CD4-positive, alpha-beta T cell treated with Interleukin-17A for 1 hour (primary cell): ENCODE results near the gene ANKRD60.
A peak's percentile ranks its signal among the peaks of the same experiment; 100 is the strongest.

Experiments used
- DNase-seq: peaks from one replicate; pipeline ENCODE4 v3.0.0-alpha.2; 2020

ANKRD60 gene, protein sequence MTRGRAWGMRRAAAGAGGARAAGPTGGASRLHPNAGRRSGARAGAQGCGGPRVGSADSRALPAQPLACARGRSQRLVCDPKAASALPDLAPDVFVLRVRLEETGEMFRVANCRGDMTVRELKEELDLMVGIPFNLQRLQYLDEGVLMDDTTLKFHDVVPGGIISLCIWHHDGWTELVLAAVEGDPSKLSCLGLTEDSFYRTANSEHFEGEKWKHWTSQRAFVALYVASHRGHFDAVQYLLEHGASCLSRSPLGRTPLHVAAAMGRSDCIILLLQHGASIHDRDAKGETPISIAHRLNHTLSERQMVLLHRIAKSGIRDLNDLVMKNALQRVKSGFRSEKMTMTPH

GRCh38 chr20:58228484-58229197, at the start of gene ANKRD60:
Gene ANKRD60 (minus strand): TSS chr20:58228653. CDS start chr20:58228653, 0 bp downstream.
- peak; percentile 28 for DNase-seq

GRCh38 chr20:58277578-58278472, 49.4 kb upstream of the ANKRD60 start:
- no peak for DNase-seq

DNA sequence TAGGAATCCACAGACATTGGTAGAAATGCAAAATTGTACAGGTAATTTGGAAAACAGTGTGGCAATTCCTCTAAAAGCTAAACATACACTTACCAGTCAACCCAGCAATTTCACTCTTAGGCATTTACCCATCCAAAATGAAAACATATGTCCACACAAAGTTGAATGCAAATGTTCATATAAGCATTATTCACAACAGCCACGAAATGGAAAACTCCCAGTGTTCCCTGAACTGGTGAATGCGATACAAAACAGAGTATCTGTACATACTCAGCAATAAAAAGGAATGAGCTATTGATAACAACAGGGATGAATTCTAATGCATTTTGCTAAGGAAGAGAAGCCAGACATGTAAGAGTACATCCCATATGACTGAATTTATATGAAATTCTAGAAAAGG, 48.7 kb upstream of the ANKRD60 start:
- DNase-seq: no peak

- no peak for DNase-seq
These were observed 45.9 kb upstream of the ANKRD60 start for GRCh38 chr20:58274384-58274783.

DNA sequence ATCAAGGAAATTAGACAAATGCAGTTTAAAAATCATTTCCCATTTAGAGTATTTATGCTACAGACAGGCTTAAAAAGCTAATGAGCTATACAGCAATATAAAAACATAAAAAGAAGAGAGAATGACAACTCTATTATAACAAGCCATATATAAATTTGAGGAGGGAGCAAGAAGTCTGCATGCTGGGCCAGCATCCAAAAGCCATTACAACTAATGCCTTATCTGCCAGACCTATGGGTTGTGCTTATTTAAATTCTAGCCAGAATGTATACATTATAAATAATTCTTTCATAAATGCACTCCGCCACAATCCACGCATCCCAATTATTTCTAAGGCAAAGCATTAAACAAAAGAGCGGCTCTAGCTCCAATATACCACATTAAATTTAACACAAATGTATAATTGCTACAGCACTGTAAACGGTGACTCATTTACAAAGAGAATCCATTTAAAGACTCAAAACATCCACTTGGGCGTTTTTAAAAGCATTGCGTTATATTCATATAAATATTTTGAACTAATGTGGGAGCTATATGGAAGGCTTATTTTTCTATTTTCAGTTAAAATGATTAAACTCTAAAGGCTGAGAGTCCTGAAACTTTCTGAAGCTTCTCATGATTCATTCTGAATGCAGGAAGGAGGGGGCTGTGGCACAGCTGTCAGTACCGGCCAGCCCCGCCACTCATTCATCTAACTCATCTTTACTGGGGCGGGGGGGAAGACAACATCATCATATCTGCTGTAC, 43.3 kb upstream of the ANKRD60 start:
- no peak for DNase-seq

- no peak for DNase-seq
These were observed 40.6 kb upstream of the ANKRD60 start for GRCh38 chr20:58268936-58269619.

GRCh38 chr20:58268421-58268821, 40.0 kb upstream of the ANKRD60 start:
- no peak for DNase-seq

DNA sequence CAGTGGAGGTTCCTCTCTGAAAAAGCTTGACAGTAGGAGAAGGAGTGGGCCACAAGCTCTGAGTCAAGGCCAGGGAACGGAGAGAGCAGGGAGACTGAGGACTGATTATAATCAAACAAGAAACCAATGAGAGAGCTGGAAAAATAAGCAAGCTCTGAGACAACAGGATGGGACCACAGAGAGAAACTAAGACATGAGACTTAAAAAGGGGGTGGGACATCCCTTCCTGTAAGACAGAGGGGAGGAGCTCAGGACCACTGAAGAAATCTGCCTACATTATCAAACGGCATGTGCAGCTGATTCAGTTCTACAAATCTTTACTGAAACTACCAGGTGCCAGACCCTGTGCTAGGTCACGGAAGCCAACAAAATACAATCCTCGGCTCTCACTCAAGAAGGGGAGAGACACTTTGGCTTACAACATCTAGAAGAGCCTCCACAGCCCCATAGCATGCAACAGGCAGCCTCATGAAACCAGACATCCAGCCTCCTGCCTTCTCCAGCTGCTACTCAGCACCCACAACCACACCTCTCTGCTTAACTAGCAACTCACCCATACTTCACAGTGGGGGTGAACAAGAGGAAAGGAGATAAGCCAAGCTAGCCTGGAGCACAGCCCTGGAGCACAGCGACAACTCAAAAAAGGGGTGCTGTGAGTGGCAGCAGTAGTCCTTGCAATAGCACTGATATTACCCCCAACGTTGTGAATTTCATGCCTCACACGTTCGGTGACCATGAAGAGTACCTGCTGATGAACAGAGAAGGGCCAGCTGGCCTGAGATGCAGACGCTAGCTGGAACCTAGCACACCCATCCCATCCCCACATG, 39.1 kb upstream of the ANKRD60 start:
- no peak for DNase-seq

- no peak for DNase-seq
These were observed 35.8 kb upstream of the ANKRD60 start for GRCh38 chr20:58264271-58264670.

GRCh38 chr20:58261660-58262059, 33.2 kb upstream of the ANKRD60 start:
- no peak for DNase-seq

DNA sequence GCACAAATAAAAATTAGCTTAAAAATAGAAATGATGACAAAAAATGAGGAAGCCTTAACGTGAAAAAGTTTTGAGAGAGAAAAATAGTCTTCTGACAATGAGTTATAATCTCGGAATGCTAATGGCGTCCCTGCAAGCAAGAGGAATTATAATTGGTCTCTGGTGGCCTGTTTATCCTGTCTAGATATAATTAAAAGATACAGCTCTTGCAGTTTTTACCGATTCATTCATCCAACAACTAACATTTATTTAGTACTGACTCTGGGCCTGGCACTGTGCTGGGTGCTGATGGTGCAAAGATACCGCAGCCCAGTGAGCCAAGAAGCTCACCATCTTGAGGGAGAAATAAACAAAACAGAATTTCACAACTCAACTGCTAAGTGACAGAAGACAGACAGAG, 31.6 kb upstream of the ANKRD60 start:
- no peak for DNase-seq

DNA sequence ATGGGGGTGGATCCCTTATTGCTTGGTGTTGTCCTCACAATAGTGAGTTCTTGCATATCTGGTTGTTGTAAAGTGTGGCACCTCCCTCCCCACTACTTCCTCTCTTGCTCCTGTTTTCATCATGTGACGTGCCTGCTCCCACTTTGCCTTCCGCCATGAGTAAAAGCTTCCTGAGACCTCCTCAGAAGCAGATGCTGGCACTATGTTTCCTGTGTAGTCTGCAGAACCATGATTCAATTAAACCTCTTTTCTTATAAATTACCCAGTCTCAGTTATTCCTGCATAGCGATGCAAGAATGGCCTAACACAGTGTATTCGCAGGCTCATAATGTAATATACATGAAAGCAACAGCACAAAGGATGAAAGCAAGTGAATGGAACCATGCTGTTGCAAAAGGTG, 28.4 kb upstream of the ANKRD60 start:
- no peak for DNase-seq

DNA sequence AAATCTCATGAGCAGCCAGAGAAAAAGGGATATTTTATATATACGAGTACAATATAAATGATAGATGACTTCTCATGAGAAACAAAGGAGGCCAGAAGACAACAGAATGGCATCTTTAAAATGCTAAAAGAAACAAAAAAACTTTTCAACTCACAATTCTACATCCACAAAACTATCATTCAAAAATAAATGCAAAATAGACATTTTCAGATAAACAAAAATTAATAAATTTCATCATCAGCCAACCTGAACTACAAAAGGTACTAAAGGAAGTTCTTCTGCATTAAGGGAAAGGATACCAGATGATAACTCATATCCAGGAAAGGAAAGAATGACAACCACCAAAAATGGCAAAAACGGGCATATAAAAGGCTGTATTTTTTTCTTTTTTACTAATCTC, 27.9 kb upstream of the ANKRD60 start:
- no peak for DNase-seq

DNA sequence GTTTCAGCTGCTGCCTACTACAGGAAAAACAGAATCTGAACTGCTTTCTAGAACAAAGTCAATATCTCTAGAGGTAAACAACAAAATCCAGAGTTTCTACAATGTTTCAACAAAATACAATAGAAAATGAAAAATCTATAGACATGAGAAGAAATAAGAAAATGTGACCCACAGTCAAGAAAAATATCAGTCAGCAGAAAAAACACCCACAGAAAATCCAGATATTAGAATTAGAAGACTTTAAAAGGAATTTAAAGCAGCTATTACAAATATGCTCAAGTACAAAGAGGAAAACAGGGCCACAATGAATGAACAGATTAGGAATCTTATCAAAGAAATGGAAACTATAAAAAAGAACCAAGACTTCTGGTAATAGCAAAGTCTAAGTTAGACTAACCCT, 26.4 kb upstream of the ANKRD60 start:
- DNase-seq: no peak

GRCh38 chr20:58251979-58252591, 23.6 kb upstream of the ANKRD60 start:
- DNase-seq: no peak

DNA sequence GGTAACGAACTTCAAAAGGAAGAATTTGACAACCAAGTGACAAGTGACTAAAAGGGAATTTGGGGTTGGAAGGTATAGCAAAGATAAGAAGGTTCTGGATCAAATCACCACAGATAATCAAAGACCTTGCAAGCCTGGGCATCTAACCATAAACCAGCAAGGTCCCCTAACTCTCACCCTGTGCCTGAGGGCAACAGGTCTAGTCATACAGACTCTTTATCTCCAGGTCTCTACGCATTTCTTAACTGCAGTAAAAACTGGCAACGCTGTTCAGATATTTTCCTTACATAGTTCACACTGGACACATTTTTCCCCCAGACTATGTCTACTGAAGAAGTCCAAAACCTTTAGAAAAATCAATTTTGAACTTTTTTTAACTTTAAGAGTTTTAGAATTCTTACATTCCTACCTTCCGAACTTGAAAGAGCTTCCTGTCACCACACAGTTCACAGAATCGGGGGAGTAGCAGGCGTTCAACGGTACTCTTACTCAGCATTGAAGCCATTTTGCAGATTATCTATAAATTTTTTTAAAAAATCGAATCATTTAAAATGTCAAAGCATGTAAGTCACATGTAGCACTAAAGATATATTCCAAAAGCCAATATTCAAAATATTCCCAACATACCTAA, 23.0 kb upstream of the ANKRD60 start:
- no peak for DNase-seq

GRCh38 chr20:58246346-58246745, 17.9 kb upstream of the ANKRD60 start:
- no peak for DNase-seq

GRCh38 chr20:58245931-58246330, 17.5 kb upstream of the ANKRD60 start:
- no peak for DNase-seq

DNA sequence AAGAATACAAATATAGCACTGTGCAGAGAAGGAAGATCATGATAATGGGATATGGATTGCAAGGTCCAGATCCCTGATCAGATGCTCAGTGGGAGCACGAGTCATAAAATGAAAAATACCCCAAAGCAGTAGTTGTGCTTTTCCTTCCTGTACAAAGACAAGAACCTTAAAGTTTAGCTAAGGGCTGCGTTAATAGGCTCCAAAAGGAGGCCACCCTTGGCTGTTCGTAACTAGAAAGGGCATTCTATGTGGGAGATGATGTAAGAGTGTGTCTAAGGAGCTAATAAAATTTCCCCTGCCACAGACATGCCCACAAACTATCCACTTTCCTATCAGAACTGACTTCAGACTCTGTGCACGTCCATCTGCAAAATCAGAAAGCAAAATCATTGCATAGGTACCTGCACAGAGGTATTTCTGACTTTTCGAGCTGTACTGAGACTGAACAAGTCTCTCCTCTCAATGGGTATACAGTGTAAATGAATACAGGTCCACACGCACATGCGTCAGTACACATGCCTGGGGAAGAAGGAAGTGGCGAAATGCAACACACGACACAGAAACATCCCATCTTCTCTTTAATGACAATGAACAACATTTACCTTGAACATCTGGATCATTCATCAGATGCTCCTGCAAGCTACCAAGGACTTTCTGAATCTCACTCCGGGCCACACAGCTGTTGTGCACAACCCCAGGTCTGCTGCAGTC, 16.9 kb upstream of the ANKRD60 start:
- DNase-seq: no peak
